Activated CD4-positive, alpha-beta T cell treated with anti-CD3 and anti-CD28 coated beads, Interleukin-2, amount 50 U/mL, for 4 hours (primary cell): ENCODE measurements around the gene FAM120B.

ENCODE experiments used
- DNase-seq, 2 experiments: peaks; one replicate each; pipeline ENCODE4 v3.0.0-alpha.2; 2020

FAM120B gene

GRCh38 chr6:170448317-170448716, 141.8 kb downstream of the FAM120B start:
- no peak for DNase-seq

- no peak for DNase-seq
These were observed 142.4 kb downstream of the FAM120B start for GRCh38 chr6:170448751-170449630.

GRCh38 chr6:170449835-170450753, 143.5 kb downstream of the FAM120B start:
- no peak for DNase-seq

GRCh38 chr6:170450916-170451761, 144.6 kb downstream of the FAM120B start:
- DNase-seq = no peak

- no peak for DNase-seq
These were observed 145.4 kb downstream of the FAM120B start for GRCh38 chr6:170451762-170452651.

- DNase-seq = no peak
These were observed 146.4 kb downstream of the FAM120B start for GRCh38 chr6:170452767-170453545.

GRCh38 chr6:170453586-170454511, 147.3 kb downstream of the FAM120B start:
- DNase-seq = no peak

- no peak for DNase-seq
These were observed 148.1 kb downstream of the FAM120B start for GRCh38 chr6:170454512-170455285.

GRCh38 chr6:170455335-170455979, 148.9 kb downstream of the FAM120B start:
- no peak for DNase-seq

- no peak for DNase-seq
These were observed 149.8 kb downstream of the FAM120B start for GRCh38 chr6:170456334-170456733.
